GM18520 (cell line): Measurements from ENCODE around the gene SRXN1.
"Not testable (repeated sequence)": the region's sequence is repeated elsewhere in the genome, so short reads cannot be mapped to it uniquely, and the experiment has no call there.

ENCODE experiments used
- ATAC-seq: cut with Tn5 transposase; IDR thresholded peaks from one replicate; pipeline ENCODE4 v1.9.1; 2021; ENCODE audit not compliant: unreplicated experiment

The SRXN1 gene

DNA sequence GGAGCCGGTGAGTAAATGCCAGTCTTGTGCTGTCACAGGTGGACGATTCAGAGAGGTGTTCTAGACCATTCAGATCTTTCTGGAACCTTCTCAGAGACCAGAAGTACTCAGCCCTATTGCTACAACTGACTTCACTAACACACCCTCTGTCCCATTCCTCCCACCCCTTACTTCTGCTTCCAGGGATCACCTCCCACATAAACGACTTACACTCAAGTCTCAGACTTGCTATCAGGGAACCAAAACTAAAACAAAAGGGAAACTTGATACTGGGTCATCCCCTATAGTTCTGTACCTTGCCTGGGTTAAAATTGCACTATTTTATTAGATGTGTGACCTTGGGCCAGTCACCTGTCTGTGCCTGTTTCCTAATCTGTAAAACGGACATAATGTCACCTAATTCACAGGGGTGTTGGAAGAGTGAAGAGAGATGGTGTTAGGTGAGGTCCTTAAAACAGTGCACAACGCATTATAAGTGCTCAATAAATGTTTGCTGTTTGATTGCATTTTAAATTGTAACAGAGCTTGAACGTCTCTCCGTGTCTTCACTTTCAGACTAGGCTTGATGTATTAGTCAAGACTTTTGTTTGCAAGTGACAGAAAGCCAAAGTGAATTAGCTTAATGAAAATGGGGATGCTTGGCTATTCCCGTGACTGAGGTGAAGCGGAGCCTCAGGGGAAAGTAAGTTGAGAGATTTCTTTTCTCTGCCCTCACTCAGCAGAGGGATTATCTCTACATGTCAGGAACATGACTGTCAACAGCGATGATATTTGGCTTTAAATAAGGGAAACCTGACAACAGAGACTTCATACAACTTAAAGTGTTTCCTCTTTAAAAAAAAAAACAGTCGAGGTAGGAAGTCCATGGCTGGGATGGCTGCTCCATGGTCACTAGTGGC lies 3.0 kb upstream of the SRXN1 start:
- no peak for ATAC-seq

DNA sequence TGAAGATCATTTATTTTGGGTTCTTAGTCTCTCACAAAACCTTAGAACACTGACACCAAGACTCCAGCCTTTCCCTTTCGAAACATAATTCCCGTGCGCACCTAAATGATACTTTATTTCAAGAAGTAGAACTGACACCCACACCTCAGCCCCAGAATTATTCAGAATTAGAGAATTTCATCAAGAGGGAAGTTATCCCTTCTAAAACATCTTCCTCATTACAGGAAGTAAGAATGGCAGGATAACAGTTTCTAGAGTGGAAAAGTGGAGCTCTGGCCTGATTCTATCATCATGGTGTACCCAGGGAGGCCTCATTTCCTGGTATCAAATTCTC lies 1.4 kb upstream of the SRXN1 start:
- no peak for ATAC-seq

- ATAC-seq, result no peak
These were observed 803 bp upstream of the SRXN1 start for GRCh38 chr20:653590-654416.

DNA sequence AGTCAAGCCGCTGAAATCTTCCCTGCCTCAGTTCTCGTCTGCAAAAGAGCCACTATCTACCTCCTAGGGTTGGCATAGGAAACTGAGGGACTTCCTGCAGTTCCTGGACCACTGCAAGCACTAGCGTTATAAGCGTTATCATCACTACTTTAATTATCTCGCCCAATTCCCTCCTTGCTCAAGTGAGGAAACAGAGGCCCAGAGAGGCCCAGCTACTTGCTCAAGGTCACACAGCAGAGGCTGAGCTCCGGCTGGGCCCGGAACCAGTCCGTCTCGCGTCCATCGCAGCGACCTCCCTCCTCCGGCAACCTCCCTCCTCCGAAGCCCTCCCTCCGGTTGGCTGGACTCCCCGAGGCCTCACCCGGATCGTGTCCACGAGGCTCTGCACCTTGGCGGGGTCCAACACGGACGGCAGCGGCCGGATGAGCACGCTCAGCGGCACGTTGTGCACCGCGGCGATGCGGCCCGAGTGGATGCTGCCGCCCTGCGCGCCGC lies 338 bp downstream of the SRXN1 start:
- ATAC-seq, result peak; percentile 6

DNA sequence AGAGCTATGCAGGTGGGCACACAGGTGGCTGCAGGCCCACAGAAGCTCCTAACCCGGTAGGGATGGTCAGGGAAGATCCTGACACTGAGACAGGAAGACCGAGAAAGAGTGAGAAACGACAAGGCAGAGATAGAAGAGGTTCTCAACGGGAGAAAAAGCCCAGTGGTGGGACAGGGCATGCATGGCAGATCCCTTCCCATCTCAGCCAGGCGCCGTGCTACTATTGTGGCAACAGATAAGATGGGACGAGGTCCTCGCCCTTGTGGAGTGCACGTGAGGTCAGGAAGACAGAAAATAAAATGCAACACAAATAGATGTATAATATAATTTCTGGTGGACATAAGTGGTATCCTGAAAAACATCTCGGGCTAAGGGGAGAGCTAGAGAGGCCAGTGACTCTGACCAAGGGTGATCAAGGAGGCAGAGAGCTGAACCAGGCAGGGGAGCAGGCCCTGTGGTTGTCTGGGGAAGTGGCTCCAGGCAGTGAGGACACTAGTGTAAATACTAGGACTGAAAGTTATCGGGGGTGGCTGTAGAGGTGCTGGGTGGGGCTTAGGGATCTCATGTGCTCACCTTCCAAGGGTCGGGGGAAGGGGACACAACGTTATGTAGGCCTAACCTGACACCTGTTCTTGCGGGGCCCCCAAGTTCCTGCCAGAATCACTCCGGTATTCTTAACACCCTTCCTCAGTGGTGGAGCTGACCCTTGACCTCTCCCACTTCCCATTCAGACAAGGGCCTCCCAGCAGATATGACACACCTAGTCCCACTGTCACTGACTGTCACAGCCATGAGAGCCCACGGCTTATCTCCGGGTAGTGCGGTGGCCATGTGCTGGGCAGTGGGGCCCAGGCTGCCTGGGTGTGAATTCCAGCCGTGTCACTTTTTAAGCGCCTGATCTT lies 1.0 kb downstream of the SRXN1 start:
- ATAC-seq, result no peak

GRCh38 chr20:650954-651353 lies 2.0 kb downstream of the SRXN1 start:
- ATAC-seq, result no peak

GRCh38 chr20:650281-650680 lies 2.7 kb downstream of the SRXN1 start:
- ATAC-seq, result no peak

GRCh38 chr20:647479-648019 lies 5.5 kb downstream of the SRXN1 start:
- ATAC-seq, result no peak

DNA sequence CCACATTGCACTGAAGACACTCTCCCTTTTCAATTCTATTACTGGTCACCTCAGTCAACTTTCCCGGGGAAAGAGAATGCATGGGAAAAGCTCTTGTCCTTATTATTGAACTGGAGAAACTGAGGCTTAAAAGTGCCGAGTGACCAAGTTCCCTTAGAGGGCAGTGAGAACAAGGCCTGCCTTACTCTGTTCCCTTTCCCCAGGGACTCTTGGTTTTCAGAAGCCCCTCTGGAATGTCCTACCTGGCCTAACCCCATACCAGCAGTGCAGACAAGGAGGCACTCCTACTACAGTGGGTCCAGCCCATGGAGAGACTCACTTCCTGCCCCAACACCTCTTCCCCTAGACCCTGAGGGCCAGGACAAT lies 6.1 kb downstream of the SRXN1 start:
- no peak for ATAC-seq

DNA sequence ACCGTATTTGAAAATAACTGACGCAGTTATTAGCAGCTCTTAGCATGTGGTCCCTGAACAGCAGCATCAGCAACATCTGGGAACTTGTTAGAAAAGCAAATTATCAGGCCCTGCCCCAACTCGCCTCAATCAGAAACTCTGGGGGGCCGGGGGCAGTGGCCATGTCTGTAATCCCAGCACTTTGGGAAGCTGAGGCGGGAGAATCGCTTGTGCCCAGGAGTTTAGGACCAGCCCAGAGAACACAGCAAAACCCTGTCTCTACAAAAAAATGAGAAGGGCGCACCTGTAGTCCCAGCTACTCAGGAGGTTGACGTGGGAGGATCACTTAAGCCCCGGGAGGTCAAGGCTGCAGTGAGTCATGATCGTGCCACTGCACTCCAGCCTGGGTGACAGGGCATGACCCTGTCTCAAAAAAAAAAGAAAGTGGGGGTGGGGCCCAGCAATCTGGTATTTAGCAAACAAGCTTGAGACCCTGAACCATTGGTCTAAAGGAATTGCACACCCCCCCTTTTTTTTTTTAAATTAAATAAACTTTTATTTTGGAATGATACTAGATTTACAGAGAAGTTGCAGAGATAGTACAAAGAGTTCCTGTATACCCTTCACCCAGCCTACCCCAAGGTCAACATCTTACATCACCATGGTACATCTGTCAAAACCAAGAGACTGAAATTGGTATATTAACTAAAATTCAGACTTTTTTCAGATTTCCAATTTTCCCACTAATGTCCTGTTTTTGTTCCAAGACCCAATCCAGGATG lies 6.7 kb downstream of the SRXN1 start:
- no peak for ATAC-seq

DNA sequence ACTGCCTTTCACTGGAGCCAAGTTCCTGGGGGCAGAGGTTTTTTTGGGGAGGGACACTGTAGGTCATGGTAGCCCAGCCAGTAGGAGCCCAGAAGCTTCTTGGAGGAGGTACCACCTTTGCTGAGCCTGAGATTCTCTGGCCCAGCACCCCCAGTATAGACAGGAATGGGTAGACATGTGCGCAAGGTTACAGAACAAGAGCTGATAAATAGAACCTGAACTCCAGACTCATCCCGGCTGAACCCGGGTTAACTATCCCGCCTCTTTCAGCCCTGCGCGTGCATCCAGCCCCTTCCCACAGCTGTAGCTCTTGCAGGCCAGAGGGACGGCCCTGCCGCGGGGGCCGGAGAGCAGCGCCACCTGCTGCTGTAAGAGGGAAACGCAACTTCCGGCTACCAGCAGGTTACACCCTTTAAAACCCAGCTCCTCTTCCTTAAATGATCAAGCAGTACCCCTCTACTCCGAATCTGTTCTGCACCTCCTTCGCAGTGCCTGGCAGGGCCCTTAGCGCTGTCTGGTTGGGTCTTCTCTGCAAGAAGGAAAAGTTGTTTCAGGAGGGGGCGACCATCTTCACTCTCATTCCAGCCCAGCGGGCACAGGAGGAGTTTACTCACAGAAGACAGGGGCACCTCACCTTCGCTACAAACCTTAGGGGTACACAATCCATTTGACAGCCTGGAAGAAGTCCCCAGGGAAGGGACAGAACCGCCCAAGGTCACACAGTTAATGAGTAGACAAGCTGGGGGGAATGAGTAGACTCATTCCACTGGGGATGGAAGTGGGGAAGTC lies 7.5 kb downstream of the SRXN1 start:
- ATAC-seq, result no peak

GRCh38 chr20:644692-645317 lies 8.2 kb downstream of the SRXN1 start:
- ATAC-seq, result no peak

DNA sequence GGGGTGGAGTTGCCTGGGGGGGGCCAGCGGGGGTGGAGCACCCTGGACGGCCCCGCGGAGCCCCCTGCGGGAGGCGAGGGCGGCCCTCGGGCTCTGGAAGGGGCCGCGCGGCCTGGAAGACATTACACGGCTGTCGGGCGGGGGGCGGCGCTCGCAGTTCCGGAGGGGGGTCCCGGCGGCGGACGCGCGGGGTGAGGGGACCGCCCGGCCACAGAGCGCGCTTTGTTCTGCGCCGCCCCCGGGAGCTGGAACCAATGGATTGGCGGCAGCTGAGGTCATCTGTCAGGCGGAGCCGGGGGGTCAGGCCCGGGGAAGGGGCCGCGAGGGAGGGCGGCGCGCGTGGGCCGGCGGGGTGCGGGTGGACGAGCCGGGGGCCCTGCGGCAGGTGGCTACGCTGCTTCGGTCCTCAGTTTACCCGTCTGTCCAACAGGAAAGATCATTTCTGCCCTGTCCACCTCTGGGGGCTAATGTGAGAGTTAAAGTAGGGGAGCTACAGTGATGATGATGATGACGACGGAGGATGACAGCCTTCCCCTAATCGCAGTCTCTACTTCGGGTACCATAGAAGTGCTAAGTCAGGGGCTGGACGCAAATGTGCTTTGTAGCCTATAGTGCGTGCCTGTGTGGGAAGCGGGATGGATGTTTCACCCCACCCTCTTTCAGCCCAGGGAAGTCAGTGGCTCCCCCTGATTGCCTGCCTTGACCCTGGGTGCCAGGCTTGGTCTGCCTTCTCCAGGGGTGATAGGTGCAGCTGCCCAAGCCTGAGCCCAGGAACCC lies 10.4 kb downstream of the SRXN1 start:
- no peak for ATAC-seq

DNA sequence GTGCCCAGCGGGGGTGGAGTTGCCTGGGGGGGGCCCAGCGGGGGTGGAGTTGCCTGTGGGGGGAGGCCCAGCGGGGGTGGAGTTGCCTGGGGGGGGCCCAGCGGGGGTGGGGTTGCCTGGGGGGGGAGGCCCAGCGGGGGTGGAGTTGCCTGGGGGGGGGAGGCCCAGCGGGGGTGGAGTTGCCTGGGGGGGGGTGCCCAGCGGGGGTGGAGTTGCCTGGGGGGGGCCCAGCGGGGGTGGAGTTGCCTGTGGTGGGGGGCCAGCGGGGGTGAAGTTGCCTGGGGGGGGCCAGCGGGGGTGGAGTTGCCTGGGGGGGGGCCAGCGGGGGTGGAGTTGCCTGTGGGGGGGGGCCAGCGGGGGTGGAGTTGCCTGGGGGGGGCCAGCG lies 11.0 kb downstream of the SRXN1 start:
- not testable (repeated sequence) for ATAC-seq

DNA sequence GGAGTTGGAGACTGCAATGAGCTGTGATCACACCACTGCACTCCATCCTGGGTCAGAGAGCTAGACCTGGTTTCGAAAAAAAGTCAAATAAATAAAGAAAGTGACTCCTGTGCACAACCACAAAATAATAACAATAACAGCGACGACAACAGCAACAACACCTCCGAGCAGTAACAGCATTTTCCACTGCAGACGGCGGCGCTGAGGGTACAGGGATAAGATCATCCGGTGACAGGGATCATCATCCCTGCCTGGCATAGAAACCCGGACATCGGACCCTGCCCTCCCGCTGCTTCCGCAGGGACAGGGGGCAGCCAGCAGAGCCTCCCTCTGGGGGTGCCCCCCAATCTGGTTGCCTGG lies 11.5 kb downstream of the SRXN1 start:
- no peak for ATAC-seq

DNA sequence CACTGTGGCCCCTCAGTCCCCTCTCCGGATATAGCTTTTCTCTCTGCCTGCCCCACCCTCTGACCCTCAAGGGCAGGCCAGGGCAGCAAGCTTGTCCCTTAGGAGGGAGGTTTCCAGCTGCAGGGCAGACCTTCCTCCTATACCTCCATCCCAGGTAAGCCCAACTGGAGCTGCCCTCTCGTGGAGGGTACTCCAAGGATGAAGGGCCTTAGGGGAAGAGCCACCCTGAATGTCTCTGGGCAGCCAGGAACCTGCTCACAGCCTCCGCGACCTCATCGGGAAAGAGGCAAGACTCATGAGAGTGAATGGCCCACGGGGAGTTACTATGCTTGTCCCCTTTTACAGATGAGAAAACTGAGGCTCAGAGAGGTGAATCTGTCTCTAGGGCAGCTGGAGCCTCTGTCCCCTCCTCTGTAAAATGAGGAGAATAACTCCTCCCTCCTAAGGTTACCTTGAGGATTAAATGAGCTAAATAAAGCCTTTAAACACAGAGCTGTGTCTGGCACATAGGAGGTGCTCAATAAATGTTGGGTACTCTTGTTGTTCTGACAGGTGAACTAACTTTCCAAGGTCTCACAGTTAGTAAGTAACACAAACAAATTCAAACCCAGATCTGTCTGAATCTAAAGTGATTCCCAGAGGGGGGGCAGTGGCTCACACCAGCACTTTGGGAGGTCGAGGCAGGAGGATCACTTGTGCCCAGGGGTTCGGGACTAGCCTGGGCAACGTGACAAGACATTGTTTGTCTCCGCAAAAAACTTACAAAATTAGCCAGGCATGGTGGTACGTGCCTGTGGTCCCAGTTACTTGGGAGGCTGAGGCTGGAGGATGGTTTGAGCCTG lies 12.1 kb downstream of the SRXN1 start:
- no peak for ATAC-seq

DNA sequence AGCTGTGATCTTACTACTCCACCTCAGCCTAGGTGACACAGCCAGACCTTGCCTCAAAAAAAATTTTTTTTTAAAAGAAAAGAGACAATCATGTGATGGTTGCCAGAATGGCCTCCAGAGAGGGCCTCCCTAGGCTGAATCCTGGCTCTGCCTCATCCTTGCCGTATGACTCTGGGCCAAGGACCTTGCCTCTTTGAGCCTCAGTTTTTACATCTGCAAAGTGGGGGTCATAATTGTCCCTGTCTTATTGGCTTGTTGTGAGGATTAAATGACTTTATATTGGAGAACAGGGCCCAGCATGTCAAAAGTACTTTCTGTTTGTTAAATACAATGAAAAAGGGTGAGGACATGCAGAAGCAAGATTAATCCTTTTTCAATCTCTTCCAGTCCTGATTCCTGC lies 14.4 kb downstream of the SRXN1 start:
- no peak for ATAC-seq
